PC-9 (cell line): ENCODE measurements around the gene MVD. TPM values are rescaled to one million over a fixed set of nuclear protein-coding genes. Genes with fewer than 3 reads are reported as not detected.
A peak's percentile ranks its signal among the peaks of the same experiment; 100 is the strongest.

ENCODE experiments used
- BruUV-seq: library from RNA; stranded (reverse); fragments of 400-500 nt; replicated peaks from 2 replicates; lab custom pipeline; 2021; lab: Mats Ljungman, UMichigan
- CTCF ChIA-PET: fragments of 300-600 bp; sonication (Branson Sonifier 250); formaldehyde crosslinking; loops from one replicate; lab custom pipeline; 2022; ENCODE audit warnings: antibody characterized with exemption; lab: Charles Lee
- POLR2A ChIA-PET: fragments of 300-600 bp; sonication (Branson Sonifier 250); formaldehyde crosslinking; loops from one replicate; lab custom pipeline; 2022; ENCODE audit warnings: antibody characterized with exemption; ENCODE audit not compliant: unreplicated experiment; lab: Charles Lee
- DNase-seq, 2 experiments: peaks; one replicate each; pipeline versions ENCODE4 v3.0.0 to v3.0.0-alpha.2; 2015 to 2022; ENCODE audit warnings: mixed read lengths in 1 of 2
- H2AFZ ChIP-seq: fragments of 200-600 bp; sonication (generic); 2 replicates; pipeline ENCODE4 v1.8.1; 2017; ENCODE audit warnings: antibody characterized with exemption
- H3F3A ChIP-seq: fragments of 200-600 bp; sonication (generic); 2 replicates; pipeline ENCODE4 v1.8.1; 2017; ENCODE audit warnings: antibody characterized with exemption, mild to moderate bottlenecking, low read depth; ENCODE audit not compliant: insufficient read depth
- H3K27ac ChIP-seq: fragments of 200-600 bp; sonication (generic); 2 replicates; pipeline ENCODE4 v1.6.1; 2016; ENCODE audit warnings: mixed run types
- H3K27me3 ChIP-seq: fragments of 200-600 bp; sonication (generic); 2 replicates; pipeline ENCODE4 v1.6.1; 2016; ENCODE audit warnings: low read depth, mixed run types; ENCODE audit not compliant: insufficient read depth
- H3K36me3 ChIP-seq: fragments of 200-600 bp; sonication (generic); 2 replicates; pipeline ENCODE4 v1.6.1; 2016; ENCODE audit warnings: low read depth, mixed run types
- H3K4me1 ChIP-seq: fragments of 200-600 bp; sonication (generic); replicated peaks from 2 replicates; pipeline ENCODE4 v1.6.1; 2016; ENCODE audit warnings: mixed run types; ENCODE audit not compliant: insufficient read depth
- H3K4me2 ChIP-seq: fragments of 200-600 bp; sonication (generic); 2 replicates; pipeline ENCODE4 v1.6.1; 2017; ENCODE audit warnings: mixed run types
- H3K4me3 ChIP-seq: fragments of 200-600 bp; sonication (generic); 2 replicates; pipeline ENCODE4 v1.6.1; 2016; ENCODE audit warnings: mixed run types
- H3K79me2 ChIP-seq: fragments of 200-600 bp; sonication (generic); 2 replicates; pipeline ENCODE4 v1.6.1; 2017; ENCODE audit warnings: low read depth, mixed run types
- H3K9me2 ChIP-seq: fragments of 200-600 bp; sonication (generic); 2 replicates; pipeline ENCODE4 v1.8.1; 2017; ENCODE audit warnings: mild to moderate bottlenecking; ENCODE audit not compliant: insufficient read depth
- H3K9me3 ChIP-seq: fragments of 200-600 bp; sonication (generic); 2 replicates; pipeline ENCODE4 v1.8.1; 2016; ENCODE audit warnings: low read depth; ENCODE audit not compliant: insufficient read depth
- H4K20me1 ChIP-seq: fragments of 200-600 bp; sonication (generic); 2 replicates; pipeline ENCODE4 v1.8.1; 2017; ENCODE audit not compliant: insufficient read depth
- CTCF ChIP-seq: fragments of 200-600 bp; sonication (generic); conservative IDR thresholded peaks from 2 replicates; pipeline ENCODE4 v1.6.1; 2017; ENCODE audit warnings: mixed run types, antibody characterized with exemption, mild to moderate bottlenecking, moderate library complexity
- EZH2 ChIP-seq: fragments of 200-600 bp; sonication (generic); IDR thresholded peaks from 2 replicates; pipeline ENCODE4 v1.8.0; 2017; ENCODE audit warnings: antibody characterized with exemption, low read depth
- intact Hi-C: fragments of 100-400 bp; cut with micrococcal nuclease; formaldehyde crosslinking; loops from one replicate; pipeline ENCODE4 v1.10.0; 2022; ENCODE audit not compliant: unreplicated experiment
- total RNA-seq: library from RNA; stranded (reverse); gene quantifications from 2 replicates; pipeline ENCODE4 v1.2.3, GENCODE V29; 2021

Gene MVD
- total RNA-seq, 1 experiment from 2014 or later, result 168 TPM

GRCh38 chr16:88640039-88640495 is 22.8 kb downstream of the MVD start:
- Histone ChIP-seq H2AFZ (no peak overlapping the region), H3K4me3 (no peak overlapping the region), H3K9me2 (no peaks in the 10 kb centered on the region), H3K79me2 (no peaks in the 10 kb centered on the region), H3F3A (peaks cover 6% of the 10 kb centered on the region; the same call in 1 of the 2 replicates), H3K36me3 (no peaks in the 10 kb centered on the region), H4K20me1 (no peaks in the 10 kb centered on the region), H3K4me1 (no peaks in the 10 kb centered on the region), H3K9me3 (no peaks in the 10 kb centered on the region), H3K4me2 (no peak overlapping the region), H3K27me3 (0 out of 2 replicates have a peak, but pooled peaks cover 1% of the 10 kb centered on the region), H3K27ac (no peak overlapping the region)
- intact Hi-C loops, result no loop called here
- no peak for DNase-seq
- POLR2A ChIA-PET, result interaction anchor here (0.5 kb wide), 1 partner anchor 768 kb away, joined by 14 read pairs; no protein-coding TSS in a partner anchor
- CTCF ChIA-PET, result no interaction called here
- no TSS peak for BruUV-seq
- TF ChIP-seq CTCF, result no peak
- no peak for TF ChIP-seq EZH2

- ChIA-PET CTCF (no interaction called here), POLR2A (no interaction called here)
- H3K4me3 ChIP-seq, result no peak overlapping the region
- no peak overlapping the region for H3K27ac ChIP-seq
- no peaks in the 10 kb centered on the region for H3K36me3 ChIP-seq
- no peaks in the 10 kb centered on the region for H3K9me3 ChIP-seq
- H3K79me2 ChIP-seq, result no peaks in the 10 kb centered on the region
- no peaks in the 10 kb centered on the region for H3K27me3 ChIP-seq
- intact Hi-C loops, result no loop called here
- peak in 1 of 2 experiments; percentile 59 for DNase-seq
- no peak overlapping the region for H3K4me2 ChIP-seq
- no peaks in the 10 kb centered on the region for H4K20me1 ChIP-seq
- H3K4me1 ChIP-seq, result no peaks in the 10 kb centered on the region
- TF ChIP-seq EZH2 (no peak), CTCF (no peak)
- H3F3A ChIP-seq, result peaks cover 5% of the 10 kb centered on the region; the same call in 1 of the 2 replicates
- BruUV-seq, result no TSS peak
- no peaks in the 10 kb centered on the region for H3K9me2 ChIP-seq
- no peak overlapping the region for H2AFZ ChIP-seq
Measured at GRCh38 chr16:88639231-88640038, 23.5 kb downstream of the MVD start.

- no peaks in the 10 kb centered on the region for H3K9me3 ChIP-seq
- H3K27ac ChIP-seq, result no peak within 1 kb of the TSS
- TF ChIP-seq EZH2, result no peak
- no peak for TF ChIP-seq CTCF
- BruUV-seq, result no TSS peak
- H3K9me2 ChIP-seq, result no peaks in the 10 kb centered on the region
- DNase-seq, result peak; percentile 40 to 50
- H2AFZ ChIP-seq, result no peak within 1 kb of the TSS
- H3K4me3 ChIP-seq, result no peak within 1 kb of the TSS
- H3K4me1 ChIP-seq, result no peaks in the 10 kb centered on the region
- no peak within 1 kb of the TSS for H3K4me2 ChIP-seq
- no peaks in the 10 kb centered on the region for H3K79me2 ChIP-seq
- POLR2A ChIA-PET, result no interaction called here
- no peaks in the 10 kb centered on the region for H3K27me3 ChIP-seq
- CTCF ChIA-PET, result no interaction called here
- intact Hi-C loops, result no loop called here
- no peaks in the 10 kb centered on the region for H4K20me1 ChIP-seq
- H3F3A ChIP-seq, result no peaks in the 10 kb centered on the region
- no peaks in the 10 kb centered on the region for H3K36me3 ChIP-seq
Measured at GRCh38 chr16:88638323-88639230, 24.3 kb downstream of the MVD start, which contains the start of gene IL17C. Gene IL17C, plus strand, starts transcription at chr16:88638572. Its CDS starts 70 bp downstream, at chr16:88638642.
